VCaP (cell line): Measurements from ENCODE around the gene CTXN1.

Experiments used
- H3K27ac ChIP-seq: fragments of 450-650 bp; 2 replicates; pipeline ENCODE4 v1.5.1; 2017
- TF ChIP-seq, protein P1 (sequence below): fragments of 450-650 bp; conservative IDR thresholded peaks from 2 replicates; pipeline ENCODE4 v1.5.1; 2017; ENCODE audit warnings: mild to moderate bottlenecking, moderate library complexity

The CTXN1 gene

DNA sequence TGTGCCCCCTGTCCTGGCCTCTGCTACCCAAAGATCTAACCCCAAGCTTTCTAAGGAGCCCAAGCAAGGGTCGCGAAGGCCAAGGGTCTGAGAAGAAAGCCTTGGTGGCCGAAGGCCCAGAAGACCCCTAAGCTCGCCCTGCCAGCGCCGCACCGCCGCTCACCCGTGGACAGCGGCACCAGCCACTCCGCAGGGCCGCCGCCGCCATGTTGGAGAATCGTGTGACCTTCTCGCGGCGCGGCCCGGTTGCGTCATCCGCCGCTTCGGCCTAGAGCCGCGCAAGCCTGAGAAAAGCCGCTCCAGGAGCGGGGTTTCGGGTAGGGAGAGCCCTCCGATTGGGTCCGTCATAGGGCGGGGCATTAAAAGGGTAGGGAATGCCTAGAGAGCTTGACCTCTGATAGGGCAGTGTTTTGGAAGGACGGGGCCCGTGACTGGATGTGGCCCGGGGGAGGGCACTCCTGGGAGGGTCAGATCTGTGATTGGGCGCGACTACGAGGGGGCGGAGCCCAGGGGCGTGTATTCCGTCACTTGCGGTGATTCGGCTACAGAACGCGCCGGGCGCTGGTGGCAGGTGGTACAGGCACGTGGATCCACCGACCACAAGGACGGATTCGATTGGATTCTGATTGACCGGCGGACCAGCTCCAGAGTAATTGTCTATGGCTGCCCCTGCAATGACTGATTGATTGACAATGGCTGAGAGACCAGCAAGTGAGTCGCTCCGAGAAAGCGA is 17.7 kb upstream of the CTXN1 start, which contains the start of gene TIMM44:
Gene TIMM44, minus strand, starts transcription at position 223 of the 733 bp plus-strand sequence. Its CDS starts 15 bp downstream, at position 208.
- TF ChIP-seq, protein P1, sequence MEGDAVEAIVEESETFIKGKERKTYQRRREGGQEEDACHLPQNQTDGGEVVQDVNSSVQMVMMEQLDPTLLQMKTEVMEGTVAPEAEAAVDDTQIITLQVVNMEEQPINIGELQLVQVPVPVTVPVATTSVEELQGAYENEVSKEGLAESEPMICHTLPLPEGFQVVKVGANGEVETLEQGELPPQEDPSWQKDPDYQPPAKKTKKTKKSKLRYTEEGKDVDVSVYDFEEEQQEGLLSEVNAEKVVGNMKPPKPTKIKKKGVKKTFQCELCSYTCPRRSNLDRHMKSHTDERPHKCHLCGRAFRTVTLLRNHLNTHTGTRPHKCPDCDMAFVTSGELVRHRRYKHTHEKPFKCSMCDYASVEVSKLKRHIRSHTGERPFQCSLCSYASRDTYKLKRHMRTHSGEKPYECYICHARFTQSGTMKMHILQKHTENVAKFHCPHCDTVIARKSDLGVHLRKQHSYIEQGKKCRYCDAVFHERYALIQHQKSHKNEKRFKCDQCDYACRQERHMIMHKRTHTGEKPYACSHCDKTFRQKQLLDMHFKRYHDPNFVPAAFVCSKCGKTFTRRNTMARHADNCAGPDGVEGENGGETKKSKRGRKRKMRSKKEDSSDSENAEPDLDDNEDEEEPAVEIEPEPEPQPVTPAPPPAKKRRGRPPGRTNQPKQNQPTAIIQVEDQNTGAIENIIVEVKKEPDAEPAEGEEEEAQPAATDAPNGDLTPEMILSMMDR, result no peak
- peak within 1 kb of the TSS; percentile 81 for H3K27ac ChIP-seq

DNA sequence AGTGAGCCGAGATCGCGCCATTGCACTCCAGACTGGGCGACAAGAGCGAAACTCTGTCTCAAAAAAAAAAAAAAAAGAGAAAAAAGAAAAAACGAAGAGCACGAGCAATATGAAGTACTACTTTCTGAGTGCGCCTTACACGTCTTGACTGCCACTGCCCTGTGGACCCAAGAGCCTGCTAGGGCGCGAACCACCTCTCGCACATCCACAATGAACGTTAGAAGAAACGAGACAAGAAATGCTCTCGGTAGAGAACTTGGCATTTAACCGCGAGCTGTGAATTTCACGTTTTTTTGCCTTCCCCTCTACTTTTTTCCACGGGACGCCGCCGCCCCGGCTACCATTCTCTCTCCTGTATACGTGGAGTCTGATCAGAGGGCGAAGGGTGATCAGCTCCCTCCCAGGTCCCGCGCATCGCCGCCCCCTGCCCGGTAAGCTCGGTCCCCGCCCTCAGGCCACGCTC is 17.1 kb upstream of the CTXN1 start:
- TF ChIP-seq, protein P1, result no peak
- H3K27ac ChIP-seq, result peak overlapping the region; percentile 81

DNA sequence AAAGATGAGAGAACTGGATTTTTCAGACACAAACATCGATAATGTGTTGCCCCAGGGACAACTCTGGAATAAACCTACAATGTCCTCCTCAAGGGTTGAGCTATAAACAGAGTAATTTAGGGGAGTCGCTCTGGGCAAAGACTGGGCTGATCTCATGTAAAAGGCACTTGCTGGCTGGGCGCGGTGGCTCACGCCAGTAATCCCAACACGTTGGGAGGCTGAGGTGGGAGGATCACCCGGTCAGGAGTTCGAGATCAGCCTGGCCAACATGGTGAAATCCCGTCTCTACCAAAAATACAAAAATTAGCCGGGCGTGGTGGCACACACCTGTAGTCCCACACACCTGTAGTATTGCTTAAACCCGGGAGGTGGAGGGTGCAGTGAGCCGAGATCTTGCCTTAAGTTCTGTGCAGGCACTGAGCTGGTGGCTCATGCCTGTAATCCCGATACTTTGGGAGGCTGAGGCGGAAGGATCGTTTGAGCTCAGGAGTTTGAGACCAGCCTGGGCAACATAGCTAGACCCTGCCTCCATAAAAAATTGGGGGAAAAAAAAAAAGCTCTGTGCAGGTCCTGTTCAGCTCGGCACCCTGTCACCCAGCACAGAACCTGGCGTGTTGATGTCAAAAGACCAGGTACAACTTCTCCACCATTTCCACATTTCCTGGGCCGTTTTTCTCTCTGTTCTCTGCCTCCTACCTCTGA is 16.1 kb upstream of the CTXN1 start:
- peak overlapping the region; percentile 81 for H3K27ac ChIP-seq
- TF ChIP-seq, protein P1, result no peak

DNA sequence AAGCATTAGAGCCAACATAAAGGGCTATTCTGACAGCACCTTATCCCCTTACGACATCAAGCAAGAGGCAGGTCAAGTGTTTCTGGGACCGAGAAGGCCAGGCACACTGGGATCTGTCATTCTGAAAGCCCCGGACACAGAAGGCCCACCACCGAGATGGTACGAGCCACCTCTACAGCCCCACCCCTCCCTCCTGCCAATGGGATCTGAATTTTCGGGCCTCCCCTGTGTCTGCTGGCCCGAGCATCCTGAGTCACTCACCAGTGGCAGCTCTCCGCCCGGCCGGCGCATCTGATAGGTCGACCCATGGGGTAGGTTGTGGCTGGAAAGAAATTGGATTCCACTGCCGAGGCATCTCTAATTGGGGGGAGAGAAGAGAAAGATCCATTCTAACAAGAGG is 14.9 kb upstream of the CTXN1 start:
- TF ChIP-seq, protein P1, result no peak
- no peak overlapping the region for H3K27ac ChIP-seq

DNA sequence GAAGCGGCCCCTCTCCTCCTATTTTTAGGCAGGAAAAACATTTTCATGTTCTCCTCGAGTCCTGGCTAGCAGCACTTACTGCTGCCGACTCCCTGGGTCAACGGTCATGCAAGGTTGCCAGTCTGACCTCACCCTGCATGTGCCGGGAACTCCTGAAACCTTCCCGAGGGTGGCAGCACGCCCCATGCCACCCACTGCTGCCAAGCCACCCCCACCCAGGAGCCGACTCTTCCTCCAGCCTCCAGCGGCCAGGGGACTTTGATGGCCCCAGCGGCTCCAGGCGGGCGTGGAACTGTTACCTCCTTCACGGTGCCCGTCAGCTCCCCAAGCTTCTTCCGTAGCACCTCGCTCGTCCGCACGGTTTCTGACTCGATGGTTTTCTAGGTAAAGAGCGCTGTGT is 8.8 kb upstream of the CTXN1 start:
- TF ChIP-seq, protein P1, result no peak

DNA sequence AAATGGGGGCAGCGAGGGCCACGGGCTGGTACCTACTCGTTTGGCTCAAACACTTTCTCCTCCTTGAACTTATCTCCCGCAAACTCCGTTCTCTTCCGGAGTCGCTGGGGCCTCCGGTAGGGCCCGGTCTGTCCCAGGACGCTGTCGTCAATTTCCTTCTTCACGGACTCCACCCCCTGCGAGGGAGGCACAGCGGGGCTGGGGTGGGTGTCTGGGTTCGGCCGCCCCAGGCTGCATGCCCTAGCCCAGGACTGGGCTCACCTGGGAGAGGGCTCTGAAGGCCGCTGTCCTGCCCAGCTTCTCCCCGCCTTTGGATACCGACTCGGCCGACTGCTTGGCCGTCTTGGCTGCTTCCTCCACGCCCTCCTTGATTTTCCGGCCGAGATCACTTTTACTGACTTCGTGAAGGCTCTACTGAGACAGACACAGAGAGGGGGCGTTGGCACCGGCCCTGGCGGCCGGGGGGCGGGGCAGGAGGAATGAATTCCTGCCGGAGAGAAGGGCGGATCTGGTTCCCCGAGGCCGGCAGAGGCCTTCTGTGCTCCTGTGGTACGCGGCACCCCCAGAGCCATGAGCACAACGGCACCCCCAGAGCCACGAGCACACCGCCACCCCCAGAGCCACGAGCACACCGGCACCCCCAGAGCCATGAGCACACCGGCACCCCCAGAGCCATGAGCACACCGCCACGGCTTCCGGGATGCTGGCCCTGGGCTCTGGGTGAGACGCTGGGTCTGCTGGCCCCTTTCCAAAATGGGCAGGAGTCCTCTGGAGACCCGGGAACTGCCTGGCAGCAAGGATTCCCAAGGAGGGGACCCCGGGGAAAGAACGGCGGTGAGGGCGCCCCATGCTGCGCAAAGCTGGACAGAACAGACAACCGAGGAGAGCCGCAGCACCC is 8.1 kb upstream of the CTXN1 start:
- TF ChIP-seq, protein P1, result no peak
- H3K27ac ChIP-seq, result no peak overlapping the region

More for the DNA sequence above, 8.8 kb upstream of the CTXN1 start:
- H3K27ac ChIP-seq, result no peak overlapping the region
